ENCODE measurements around the gene MBOAT2.

- no peak for TF ChIP-seq EZH2 (IDR thresholded peaks at IDR 0.05; ENCODE audit: insufficient read depth, poor library complexity, severe bottlenecking)
- TF ChIP-seq EZH2phosphoT487 (IDR thresholded peaks at IDR 0.05; ENCODE audit: insufficient read depth, low read depth): no peak
Observed at GRCh38 chr2:8984157-8984556, 19.3 kb downstream of the MBOAT2 start.
